Lower leg skin (tissue), 4 donors: ENCODE measurements around the gene PICALM. TPM values are rescaled to one million over a fixed set of nuclear protein-coding genes. Genes with fewer than 3 reads are reported as not detected.

Source experiments
- DNase-seq, 2 donors: peaks; one replicate each; pipeline ENCODE4 v3.0.0-alpha.2; 2019; ENCODE audit warnings: low spot score in 2 of 2
- H3K4me3 ChIP-seq: fragments of 200-600 bp; sonication (generic); 2 replicates; pipeline ENCODE4 v1.5.1; 2017; ENCODE audit warnings: mild to moderate bottlenecking, low read depth; ENCODE audit not compliant: poor library complexity, severe bottlenecking
- CTCF ChIP-seq, 3 donors: fragments of 450-650 bp; IDR thresholded peaks; one replicate each; pipeline ENCODE4 v1.5.1; 2016; ENCODE audit warnings: antibody characterized with exemption in 3 of 3, mild to moderate bottlenecking in 3 of 3, moderate library complexity in 2 of 3
- POLR2A ChIP-seq, 2 donors: fragments of 450-650 bp; IDR thresholded peaks; one replicate each; pipeline ENCODE4 v1.6.1; 2016 to 2017; ENCODE audit warnings: antibody characterized with exemption in 2 of 2, mild to moderate bottlenecking in 1 of 2, moderate library complexity in 1 of 2
- WGBS, 2 donors: methylation state at CpG; one replicate each; pipeline ENCODE4 v1.1.5; 2018; 5-methylcytosine and 5-hydroxymethylcytosine counted together
- intact Hi-C: fragments of 100-400 bp; cut with DNase I; formaldehyde crosslinking; loops from one replicate; pipeline ENCODE4 v1.15.0; 2023; ENCODE audit warnings: low total_unique reads
- total RNA-seq, 4 donors: library from RNA; depleted of rRNA; stranded (reverse); fragments of >200 nt; gene quantifications; one replicate each; pipeline ENCODE4 v1.1.0, GENCODE V29; 2016

The PICALM gene
- total RNA-seq, 4 donors from 2014 or later = 158 to 198 (median 178) TPM

GRCh38 chr11:86103808-86104207 lies 34.9 kb upstream of the PICALM start:
- TF ChIP-seq POLR2A (IDR thresholded peaks at IDR 0.05) = no peak
- no peak for TF ChIP-seq CTCF (IDR thresholded peaks at IDR 0.05)
- intact Hi-C loops = no loop called here
- no peak for DNase-seq
- 55 to 86% methylated on average over 1 of the region's 1 CpG for WGBS, 2 donors
- H3K4me3 ChIP-seq = no peak overlapping the region

GRCh38 chr11:86101941-86102407 lies 33.1 kb upstream of the PICALM start:
- WGBS, 2 donors = 52 to 72% methylated on average over 3 of the region's 3 CpGs
- H3K4me3 ChIP-seq = no peak overlapping the region
- DNase-seq = no peak
- intact Hi-C loops = no loop called here
- TF ChIP-seq CTCF (IDR thresholded peaks at IDR 0.05) (no peak), POLR2A (IDR thresholded peaks at IDR 0.05) (no peak)

- no peak for TF ChIP-seq CTCF (IDR thresholded peaks at IDR 0.05)
- no peak for TF ChIP-seq POLR2A (IDR thresholded peaks at IDR 0.05)
- no peak overlapping the region for H3K4me3 ChIP-seq
- intact Hi-C loops = no loop called here
- WGBS, 2 donors = 93 to 94% methylated on average over 5 of the region's 5 CpGs
- no peak for DNase-seq
Measured at GRCh38 chr11:86101493-86101892, 32.6 kb upstream of the PICALM start.

- H3K4me3 ChIP-seq = no peak overlapping the region
- intact Hi-C loops = no loop called here
- DNase-seq = no peak
- WGBS, 2 donors = 61 to 84% methylated on average over 4 of the region's 4 CpGs
- TF ChIP-seq CTCF (IDR thresholded peaks at IDR 0.05) (no peak), POLR2A (IDR thresholded peaks at IDR 0.05) (no peak)
Measured at GRCh38 chr11:86099874-86100273, 31.0 kb upstream of the PICALM start.

- DNase-seq = no peak
- no peak for TF ChIP-seq CTCF (IDR thresholded peaks at IDR 0.05)
- no peak for TF ChIP-seq POLR2A (IDR thresholded peaks at IDR 0.05)
- WGBS, 2 donors = 74 to 87% methylated on average over 1 of the region's 1 CpG
- H3K4me3 ChIP-seq = no peak overlapping the region
- intact Hi-C loops = no loop called here
Measured at GRCh38 chr11:86097980-86098379, 29.1 kb upstream of the PICALM start.

- DNase-seq = no peak
- WGBS, 2 donors = 25 to 36% methylated on average over 2 of the region's 2 CpGs
- no peak overlapping the region for H3K4me3 ChIP-seq
- intact Hi-C loops = no loop called here
- TF ChIP-seq POLR2A (IDR thresholded peaks at IDR 0.05) (no peak), CTCF (IDR thresholded peaks at IDR 0.05) (no peak)
Measured at GRCh38 chr11:86091566-86091965, 22.7 kb upstream of the PICALM start.
